Activated naive CD4-positive, alpha-beta T cell treated with anti-CD3 and anti-CD28 coated beads, Interleukin-2, amount 50 U/mL, for 24 hours (primary cell): ENCODE results near the gene SUPT5H.
A peak's percentile ranks its signal among the peaks of the same experiment; 100 is the strongest.

Experiments used
- H3K27ac Mint-ChIP-seq: one replicate; pipeline ENCODE4 v1.8.0; 2021; ENCODE audit warnings: mild to moderate bottlenecking, mixed read lengths
- H3K27me3 Mint-ChIP-seq: one replicate; pipeline ENCODE4 v1.8.0; 2021; ENCODE audit warnings: mixed read lengths
- H3K36me3 Mint-ChIP-seq: one replicate; pipeline ENCODE4 v1.8.0; 2021; ENCODE audit warnings: mixed read lengths
- H3K4me1 Mint-ChIP-seq: one replicate; pipeline ENCODE4 v1.8.0; 2021; ENCODE audit warnings: mixed read lengths
- H3K4me3 Mint-ChIP-seq: one replicate; pipeline ENCODE4 v1.8.0; 2021; ENCODE audit warnings: mild to moderate bottlenecking, mixed read lengths
- H3K9me3 Mint-ChIP-seq: one replicate; pipeline ENCODE4 v1.8.0; 2021; ENCODE audit warnings: mixed read lengths

Gene SUPT5H

DNA sequence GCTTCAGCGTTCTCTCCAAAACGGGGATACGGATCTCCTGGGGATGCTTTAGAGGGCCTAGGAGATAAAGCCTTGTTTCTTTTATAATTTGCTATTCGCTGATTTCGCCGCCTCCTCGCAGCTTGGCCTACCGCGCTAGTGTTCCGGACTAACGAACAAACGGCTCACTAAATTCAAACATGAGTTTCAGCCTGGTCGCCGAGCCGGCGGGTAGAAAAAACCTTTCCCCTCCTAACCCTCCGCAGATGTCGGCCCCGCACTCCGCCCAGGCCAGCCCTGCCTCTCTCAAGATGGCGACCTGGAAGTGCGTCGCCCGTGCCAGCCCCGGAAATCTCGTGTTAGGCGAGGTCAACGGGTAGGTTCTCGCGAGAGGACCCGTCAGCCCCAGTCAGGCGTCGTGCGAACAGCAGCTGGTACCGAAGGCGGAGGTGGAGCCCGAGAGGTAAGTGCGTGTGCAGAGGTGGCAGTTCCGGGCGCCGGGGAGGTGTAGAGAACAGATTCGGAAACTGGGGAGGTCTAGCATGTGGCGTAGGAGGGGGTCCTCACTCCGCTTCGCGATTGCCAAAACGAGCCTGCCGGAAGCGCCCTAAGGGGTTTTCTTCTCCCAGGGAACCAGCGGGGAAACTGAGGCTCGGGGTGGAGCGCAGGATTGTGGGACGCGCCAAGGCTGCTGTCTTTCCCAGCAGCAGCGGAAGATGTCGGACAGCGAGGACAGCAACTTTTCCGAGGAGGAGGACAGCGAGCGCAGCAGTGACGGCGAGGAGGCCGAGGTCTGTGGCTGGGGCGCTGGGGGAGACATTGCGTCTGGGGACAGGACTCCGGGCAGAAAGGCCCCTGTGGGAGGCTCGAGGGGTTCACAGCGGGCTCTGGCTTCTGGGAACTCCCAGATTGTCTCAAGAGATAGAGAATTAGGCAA is at the start of gene SUPT5H:
SUPT5H (plus strand) TSS at position 387 of the 916 bp plus-strand sequence; CDS start at position 696, 309 bp downstream.
- H3K27me3 Mint-ChIP-seq: no peaks in the 10 kb centered on the region
- peaks cover 50% of the 10 kb centered on the region for H3K4me1 Mint-ChIP-seq
- peak within 1 kb of the TSS; percentile 100 for H3K4me3 Mint-ChIP-seq
- no peaks in the 10 kb centered on the region for H3K9me3 Mint-ChIP-seq
- H3K36me3 Mint-ChIP-seq: peaks cover 14% of the 10 kb centered on the region
- peak within 1 kb of the TSS; percentile 99 for H3K27ac Mint-ChIP-seq

DNA sequence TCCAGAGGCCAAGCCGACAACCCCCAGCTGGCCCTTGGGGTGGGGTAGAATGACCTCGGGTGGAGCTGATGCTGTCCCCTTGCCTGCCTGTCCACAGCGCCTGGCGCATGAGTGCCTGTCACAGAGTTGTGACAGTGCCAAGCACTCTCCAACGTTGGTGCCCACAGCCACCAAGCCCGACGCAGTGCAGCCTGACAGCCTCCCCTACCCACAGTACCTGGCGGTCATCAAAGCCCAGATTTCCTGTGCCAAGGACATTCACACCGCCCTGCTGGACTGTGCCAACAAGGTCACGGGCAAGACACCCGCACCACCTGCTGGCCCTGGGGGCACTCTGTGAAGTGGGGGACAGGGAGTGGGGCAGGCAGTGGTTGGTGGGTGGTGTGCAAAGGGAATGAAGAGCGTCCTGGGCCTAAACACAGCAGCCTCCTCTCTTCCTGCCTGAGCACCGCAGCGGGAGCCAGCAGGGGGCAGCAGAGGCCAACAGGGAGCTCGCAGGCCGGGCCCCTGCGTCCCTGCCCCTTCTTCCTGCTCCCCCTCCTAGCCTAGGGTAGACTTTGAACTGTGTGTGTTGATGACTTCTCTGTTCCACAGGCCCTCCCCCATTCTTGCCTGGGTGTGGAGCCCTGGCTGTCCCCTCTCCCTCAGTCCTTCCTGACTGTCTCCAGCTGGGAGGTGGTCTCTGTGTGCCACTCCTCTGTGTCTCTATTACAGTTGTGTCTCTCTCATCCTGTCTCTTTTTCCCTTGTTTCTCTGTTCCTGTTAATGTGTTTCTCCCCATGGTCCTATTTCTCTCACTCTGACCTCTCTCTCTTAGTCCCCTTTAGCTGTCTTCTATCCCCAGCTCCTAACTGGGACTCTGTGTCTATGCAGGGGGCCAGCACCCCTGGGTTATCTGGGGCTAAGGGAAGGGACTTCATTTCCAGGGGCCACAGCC is 47.8 kb upstream of the SUPT5H start:
- Mint-ChIP-seq H3K27ac (peak overlapping the region; percentile 71), H3K27me3 (no peaks in the 10 kb centered on the region), H3K36me3 (peaks cover 2% of the 10 kb centered on the region), H3K9me3 (no peaks in the 10 kb centered on the region), H3K4me3 (peak overlapping the region; percentile 50), H3K4me1 (peaks cover 62% of the 10 kb centered on the region)

DNA sequence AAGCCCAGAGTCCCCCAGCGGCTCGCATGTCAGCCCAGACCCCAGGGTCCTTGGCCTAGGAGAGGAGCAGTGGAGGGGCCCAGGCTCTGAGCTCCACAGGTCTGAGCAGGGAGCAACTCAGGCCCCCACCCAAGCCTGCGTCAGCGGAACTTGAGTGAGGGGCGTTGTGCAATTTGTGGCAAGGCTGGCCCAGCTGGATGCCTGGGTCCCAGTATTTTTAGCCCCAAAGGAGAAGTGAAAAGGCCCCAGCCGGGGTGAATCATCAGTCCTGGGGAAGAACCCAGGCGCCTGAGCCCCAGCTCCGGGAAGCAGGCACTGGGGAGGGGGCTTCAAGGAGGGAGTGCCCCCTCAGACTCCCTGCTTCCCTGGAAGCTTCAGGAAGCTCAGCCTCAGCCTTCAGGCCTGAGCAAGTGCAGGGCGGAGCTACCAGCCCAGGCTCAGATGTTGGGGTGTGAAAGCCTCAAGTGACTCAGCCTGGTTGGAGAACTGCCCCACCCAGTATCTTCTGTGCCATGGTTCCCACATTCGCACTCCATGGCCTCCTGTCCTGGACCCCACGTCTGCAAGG is 47.0 kb upstream of the SUPT5H start:
- Mint-ChIP-seq H3K36me3 (peaks cover 2% of the 10 kb centered on the region), H3K9me3 (no peaks in the 10 kb centered on the region), H3K27ac (no peak overlapping the region), H3K27me3 (no peaks in the 10 kb centered on the region), H3K4me3 (peak overlapping the region; percentile 50), H3K4me1 (peaks cover 63% of the 10 kb centered on the region)

DNA sequence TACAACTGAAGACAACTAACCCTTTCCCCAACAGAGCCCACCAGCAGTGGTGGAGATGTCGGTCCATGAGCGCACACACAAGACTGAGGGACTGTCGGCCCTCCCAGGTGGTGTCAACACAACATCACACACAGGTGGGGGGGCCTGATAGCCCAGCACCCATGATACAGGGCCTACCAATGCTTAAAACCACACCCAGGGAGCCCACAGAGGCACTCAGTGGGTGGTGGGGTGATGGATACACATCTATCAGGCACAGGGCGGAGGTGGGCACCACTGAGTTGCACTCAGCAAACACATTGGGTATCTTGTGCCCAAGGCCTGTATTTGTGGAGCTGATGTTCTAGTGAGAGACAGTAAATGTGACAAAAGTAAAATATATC is 45.7 kb upstream of the SUPT5H start:
- Mint-ChIP-seq H3K9me3 (no peaks in the 10 kb centered on the region), H3K27me3 (no peaks in the 10 kb centered on the region), H3K36me3 (no peaks in the 10 kb centered on the region), H3K4me1 (peaks cover 63% of the 10 kb centered on the region), H3K4me3 (peak overlapping the region; percentile 12), H3K27ac (peak overlapping the region; percentile 39)

DNA sequence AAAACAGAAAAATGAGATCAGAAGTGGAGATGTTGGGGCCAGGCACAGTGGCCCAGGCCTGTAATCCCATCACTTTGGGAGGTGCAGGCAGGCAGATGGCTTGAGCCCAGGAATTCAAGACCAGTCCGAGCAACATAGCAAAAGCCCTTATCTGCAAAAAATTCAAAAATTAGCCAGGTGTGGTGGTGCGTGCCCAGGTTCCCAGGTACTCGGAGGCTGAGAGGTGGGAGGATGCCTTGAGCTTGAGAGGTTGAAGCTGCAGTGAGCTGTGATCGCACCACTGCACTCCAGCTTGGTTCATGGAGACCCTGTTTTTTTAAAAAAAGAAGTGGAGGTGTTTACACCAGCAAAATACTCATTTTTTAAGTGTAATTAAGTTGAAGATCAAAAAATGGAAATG is 45.3 kb upstream of the SUPT5H start:
- Mint-ChIP-seq H3K4me3 (peak overlapping the region; percentile 9), H3K36me3 (no peaks in the 10 kb centered on the region)

DNA sequence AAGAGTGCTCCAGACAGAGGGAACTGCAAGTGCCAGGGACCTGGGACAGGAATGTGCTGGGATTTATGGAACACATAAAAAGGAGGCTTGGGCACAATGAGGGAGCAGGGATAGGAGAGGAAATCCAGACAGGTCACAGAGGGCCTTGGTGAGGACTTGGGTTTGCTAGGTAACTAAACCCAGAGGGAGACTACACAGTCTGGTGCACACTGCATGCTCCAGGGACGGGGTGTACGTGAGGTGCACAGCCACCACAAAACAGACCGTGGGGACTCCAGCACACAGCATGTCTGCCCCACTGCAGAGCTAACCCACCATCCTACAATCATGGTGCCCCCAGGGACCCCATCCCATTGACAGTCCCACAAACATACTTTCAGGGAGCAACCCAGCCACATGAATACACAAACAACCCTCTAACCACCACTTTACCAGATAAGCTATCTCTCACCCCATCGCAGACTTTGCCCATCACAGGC is 44.3 kb upstream of the SUPT5H start:
- H3K36me3 Mint-ChIP-seq: no peaks in the 10 kb centered on the region
- peaks cover 70% of the 10 kb centered on the region for H3K4me1 Mint-ChIP-seq
- no peaks in the 10 kb centered on the region for H3K9me3 Mint-ChIP-seq
- peak overlapping the region; percentile 97 for H3K27ac Mint-ChIP-seq
- H3K4me3 Mint-ChIP-seq: peak overlapping the region; percentile 81
- H3K27me3 Mint-ChIP-seq: no peaks in the 10 kb centered on the region

More for the DNA sequence above, 45.3 kb upstream of the SUPT5H start:
- no peaks in the 10 kb centered on the region for H3K9me3 Mint-ChIP-seq
- no peaks in the 10 kb centered on the region for H3K27me3 Mint-ChIP-seq
- peaks cover 65% of the 10 kb centered on the region for H3K4me1 Mint-ChIP-seq
- peak overlapping the region; percentile 39 for H3K27ac Mint-ChIP-seq

DNA sequence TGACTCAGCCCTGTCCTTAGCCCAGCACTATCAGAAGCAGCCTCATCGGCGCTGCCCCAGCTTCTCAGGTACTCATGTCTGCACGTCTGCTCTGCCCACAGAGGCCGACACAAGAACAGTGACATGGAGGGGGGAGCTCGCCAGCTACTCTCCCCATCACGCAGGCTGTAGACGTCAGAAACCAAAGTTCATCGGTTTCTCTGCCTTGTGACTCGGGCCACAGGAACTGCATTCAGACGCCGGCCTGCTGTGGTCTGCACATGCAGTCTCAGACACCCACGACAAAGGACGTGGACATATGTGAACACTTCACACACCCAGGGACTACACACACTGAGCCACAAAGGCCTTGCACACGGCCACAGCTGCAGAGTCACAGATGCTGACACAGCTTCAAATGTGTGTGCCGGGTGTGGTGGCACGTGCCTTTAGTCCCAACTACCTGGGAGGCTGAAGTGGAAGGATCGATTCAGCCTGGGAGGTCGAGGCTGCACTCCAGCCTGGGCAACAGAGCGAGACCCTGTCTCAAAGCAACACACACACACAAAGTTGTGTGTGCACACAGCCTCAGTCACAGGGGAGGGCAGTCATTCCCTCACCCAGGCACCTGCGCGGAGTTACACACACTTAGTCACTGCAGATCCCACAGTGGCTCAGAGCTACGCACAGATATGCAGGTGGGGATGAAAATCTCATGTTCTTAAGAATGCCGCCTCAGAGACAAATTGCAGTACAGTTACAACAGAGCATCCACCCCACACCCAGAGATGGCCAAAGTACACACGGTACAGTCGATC is 43.6 kb upstream of the SUPT5H start:
- Mint-ChIP-seq H3K27me3 (no peaks in the 10 kb centered on the region), H3K27ac (peak overlapping the region; percentile 97), H3K4me3 (peak overlapping the region; percentile 81), H3K4me1 (peaks cover 74% of the 10 kb centered on the region), H3K9me3 (no peaks in the 10 kb centered on the region), H3K36me3 (no peaks in the 10 kb centered on the region)

DNA sequence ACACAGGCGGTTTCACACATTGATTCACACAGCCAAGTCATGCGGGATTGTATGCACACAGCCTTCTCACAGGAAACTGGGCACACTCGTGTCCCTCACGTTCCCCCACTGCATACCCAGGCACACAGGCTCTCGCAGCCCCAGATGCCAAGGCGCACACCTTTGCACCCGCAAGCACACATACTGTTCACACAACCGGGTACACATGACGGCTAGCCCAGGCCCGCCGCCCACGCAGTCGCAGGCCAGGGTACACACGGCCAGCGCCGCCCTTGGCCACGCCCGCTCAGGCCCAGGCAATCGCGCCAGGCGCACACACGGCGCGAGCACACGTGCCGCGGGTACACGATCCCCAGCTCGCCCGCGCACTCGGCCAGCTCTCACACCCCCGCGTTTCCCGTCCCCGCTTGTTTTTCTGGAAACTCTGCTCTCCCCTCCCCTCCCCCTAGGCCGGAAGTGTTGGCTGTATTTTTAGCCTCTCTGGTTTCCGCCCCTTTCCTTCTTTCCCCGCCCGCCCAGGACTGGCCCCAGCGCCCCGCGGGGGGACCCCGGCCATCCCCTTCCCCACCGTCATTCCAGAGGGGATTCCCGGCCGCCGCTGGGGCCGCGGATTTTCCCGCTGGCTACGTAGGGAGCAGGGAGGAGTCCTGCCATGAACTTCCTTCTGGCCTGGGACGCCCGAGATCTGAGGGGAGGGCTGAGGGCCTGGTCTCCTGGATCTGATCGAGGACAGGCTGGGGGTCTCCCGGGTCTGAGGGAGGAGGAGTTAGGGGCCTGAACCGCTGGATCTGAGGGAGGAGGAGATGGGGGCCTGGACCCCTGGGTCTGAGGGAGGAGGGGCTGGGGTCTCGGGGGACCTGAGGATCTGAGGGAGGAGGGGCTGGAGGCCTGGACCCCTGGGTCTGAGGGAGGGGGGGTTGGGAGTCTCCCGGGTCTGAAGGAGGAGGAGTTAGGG is 42.8 kb upstream of the SUPT5H start:
- peak overlapping the region; percentile 97 for H3K27ac Mint-ChIP-seq
- no peaks in the 10 kb centered on the region for H3K9me3 Mint-ChIP-seq
- no peaks in the 10 kb centered on the region for H3K36me3 Mint-ChIP-seq
- peaks cover 70% of the 10 kb centered on the region for H3K4me1 Mint-ChIP-seq
- no peaks in the 10 kb centered on the region for H3K27me3 Mint-ChIP-seq
- peak overlapping the region; percentile 81 for H3K4me3 Mint-ChIP-seq

DNA sequence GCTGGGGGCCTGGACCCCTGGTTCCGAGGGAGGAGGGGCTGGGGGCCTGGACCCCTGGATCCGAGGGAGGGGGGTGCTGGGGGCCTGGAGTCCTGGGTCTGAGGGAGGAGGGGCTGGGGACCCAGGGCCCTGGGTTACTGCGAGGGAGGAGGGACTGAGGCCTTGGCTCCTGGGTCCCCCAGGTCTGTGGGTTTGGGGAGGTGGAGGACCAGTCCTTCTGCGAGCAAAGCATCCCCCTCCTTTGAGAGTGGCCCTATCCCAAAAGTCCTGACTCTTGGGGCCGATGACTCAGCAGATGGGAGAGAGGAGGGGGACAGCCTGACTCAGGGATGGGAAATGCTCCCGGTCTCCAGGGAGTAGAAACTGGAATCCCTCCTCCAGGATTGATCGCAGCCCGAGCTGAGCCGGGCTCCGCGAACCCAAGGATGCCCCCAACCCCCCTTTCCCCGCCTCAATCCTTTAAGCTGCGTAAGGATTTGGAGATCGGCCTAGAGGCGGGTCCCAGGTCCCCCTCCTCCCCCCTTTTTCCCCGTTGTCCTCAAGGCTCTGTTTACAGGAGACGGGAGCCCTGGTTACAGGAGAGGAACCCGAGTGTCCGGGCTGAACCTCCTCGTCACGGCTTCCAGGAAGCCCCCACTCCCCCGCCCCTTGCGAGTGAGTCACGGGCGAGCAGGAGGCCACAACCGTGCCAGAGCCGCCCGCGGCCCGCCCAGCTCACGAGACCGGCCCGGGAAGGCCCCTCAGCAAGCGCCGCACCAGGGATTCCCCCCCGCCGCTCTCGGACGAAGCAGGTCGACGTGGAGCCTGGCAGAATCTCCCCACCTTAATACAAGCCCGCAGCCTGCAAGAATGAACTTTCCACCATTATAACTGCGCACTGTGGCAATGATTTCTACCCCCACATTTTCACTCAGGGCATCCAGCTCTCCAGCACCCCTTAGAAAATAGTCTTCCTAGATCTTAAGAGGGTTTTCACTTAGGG is 41.8 kb upstream of the SUPT5H start:
- peak overlapping the region; percentile 83 for H3K4me3 Mint-ChIP-seq
- peak overlapping the region; percentile 97 for H3K27ac Mint-ChIP-seq
- peaks cover 7% of the 10 kb centered on the region for H3K36me3 Mint-ChIP-seq
- peaks cover 62% of the 10 kb centered on the region for H3K4me1 Mint-ChIP-seq
- H3K9me3 Mint-ChIP-seq: no peaks in the 10 kb centered on the region
- H3K27me3 Mint-ChIP-seq: no peaks in the 10 kb centered on the region

DNA sequence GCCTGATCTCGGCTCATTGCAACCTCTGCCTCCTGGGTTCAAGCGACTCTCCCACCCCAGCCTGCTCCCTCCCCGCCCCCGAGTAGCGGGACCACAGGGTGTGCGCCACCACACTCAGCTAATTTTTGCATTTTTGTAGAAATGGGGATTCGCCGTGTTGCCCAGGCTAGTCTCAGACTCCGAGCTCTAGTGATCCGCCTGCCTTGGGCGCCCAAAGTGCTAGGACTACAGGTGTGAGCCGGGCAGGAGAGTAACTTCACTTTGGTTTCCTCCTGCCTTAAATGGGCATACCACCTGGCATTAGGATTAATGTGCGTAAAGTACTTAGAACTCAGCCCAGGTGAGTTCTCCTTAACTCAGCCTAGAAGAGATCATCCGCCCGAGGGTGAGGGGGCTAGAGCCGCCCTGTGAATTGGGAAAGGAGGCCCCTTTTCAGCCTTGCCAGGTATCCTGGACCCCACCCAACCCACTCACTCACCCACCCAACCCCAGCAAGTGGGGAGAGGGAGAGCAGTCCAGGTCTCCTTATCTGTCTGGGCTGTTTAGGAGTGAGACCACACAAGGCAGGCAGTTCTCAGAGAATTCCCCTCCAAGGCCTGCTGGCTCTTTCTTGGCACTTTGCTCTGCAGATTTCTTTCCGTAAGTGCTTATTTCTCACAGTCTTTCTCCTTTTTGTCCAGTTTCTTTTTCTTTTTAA is 40.0 kb upstream of the SUPT5H start:
- Mint-ChIP-seq H3K36me3 (peaks cover 11% of the 10 kb centered on the region), H3K9me3 (no peaks in the 10 kb centered on the region), H3K27me3 (no peaks in the 10 kb centered on the region), H3K4me1 (peaks cover 53% of the 10 kb centered on the region), H3K4me3 (peak overlapping the region; percentile 83), H3K27ac (peak overlapping the region; percentile 53)

DNA sequence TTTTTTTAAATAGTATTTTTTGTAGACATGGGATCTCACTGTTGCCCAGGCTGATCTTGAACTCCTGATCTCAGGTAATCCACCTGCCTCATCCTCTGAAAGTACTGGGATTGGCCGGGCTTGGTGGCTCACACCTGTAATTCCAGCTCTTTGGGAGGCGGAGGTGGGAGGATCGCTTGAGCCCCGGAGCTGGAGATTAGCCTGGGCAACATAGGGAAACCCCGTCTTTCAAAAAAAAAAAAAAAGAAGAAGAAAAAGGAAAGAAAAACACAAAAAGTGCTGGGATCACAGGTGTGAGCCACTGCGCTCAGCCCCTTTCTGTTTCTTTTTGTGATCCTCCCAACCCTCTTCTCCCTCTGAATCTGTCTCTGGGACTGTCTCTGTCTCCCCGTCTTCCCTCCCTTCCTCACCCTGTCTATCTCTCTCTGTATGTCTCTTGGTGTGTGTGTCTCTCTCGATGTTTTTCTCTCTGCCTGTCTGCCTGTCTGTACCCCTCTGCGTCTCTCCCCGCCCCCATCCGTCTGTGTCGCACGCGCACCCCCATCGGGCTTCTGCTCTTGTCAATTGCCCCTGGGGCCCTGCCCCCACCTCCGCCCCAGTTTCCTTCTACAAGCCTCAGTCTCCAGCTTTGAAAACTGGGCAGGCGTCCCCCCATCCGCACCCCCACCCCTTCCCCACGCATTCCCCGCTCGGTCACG is 39.3 kb upstream of the SUPT5H start:
- H3K27ac Mint-ChIP-seq: peak overlapping the region; percentile 92
- H3K9me3 Mint-ChIP-seq: no peaks in the 10 kb centered on the region
- peaks cover 54% of the 10 kb centered on the region for H3K4me1 Mint-ChIP-seq
- peak overlapping the region; percentile 84 for H3K4me3 Mint-ChIP-seq
- H3K36me3 Mint-ChIP-seq: peaks cover 11% of the 10 kb centered on the region
- no peaks in the 10 kb centered on the region for H3K27me3 Mint-ChIP-seq
